ENCODE measurements around the gene KRTAP4-11.

DNA sequence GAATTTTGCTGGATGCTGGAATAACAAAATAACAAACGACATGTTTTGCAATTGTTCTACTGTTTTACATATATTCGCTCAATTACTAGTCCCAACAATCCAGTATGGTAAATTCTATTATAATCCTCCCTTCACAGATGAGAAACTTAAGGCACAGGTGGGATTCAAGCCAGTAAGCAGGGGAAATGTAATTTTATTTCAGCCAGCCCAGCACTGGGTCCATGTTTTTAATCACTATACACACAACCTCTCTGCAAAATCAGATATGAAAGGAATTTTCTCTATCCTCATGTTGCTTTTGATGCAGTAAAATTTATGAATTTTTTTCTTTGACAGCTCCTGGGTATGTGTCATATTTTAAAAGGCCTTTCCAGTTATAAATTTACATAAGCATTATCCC is 27.1 kb upstream of the KRTAP4-11 start:
- TF ChIP-seq, protein P1, sequence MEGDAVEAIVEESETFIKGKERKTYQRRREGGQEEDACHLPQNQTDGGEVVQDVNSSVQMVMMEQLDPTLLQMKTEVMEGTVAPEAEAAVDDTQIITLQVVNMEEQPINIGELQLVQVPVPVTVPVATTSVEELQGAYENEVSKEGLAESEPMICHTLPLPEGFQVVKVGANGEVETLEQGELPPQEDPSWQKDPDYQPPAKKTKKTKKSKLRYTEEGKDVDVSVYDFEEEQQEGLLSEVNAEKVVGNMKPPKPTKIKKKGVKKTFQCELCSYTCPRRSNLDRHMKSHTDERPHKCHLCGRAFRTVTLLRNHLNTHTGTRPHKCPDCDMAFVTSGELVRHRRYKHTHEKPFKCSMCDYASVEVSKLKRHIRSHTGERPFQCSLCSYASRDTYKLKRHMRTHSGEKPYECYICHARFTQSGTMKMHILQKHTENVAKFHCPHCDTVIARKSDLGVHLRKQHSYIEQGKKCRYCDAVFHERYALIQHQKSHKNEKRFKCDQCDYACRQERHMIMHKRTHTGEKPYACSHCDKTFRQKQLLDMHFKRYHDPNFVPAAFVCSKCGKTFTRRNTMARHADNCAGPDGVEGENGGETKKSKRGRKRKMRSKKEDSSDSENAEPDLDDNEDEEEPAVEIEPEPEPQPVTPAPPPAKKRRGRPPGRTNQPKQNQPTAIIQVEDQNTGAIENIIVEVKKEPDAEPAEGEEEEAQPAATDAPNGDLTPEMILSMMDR (IDR thresholded peaks at IDR 0.05) = no peak
- TF ChIP-seq ZNF423 (CRISPR knock-in tag; IDR thresholded peaks at IDR 0.05) (no peak), ZNF121 (CRISPR knock-in tag; IDR thresholded peaks at IDR 0.05) (no peak), GABPB1 (CRISPR knock-in tag; IDR thresholded peaks at IDR 0.05) (no peak), SMAD3 (CRISPR knock-in tag; IDR thresholded peaks at IDR 0.05; ENCODE audit: borderline replicate concordance) (no peak), NR1H2 (CRISPR knock-in tag; IDR thresholded peaks at IDR 0.05) (no peak), KAT7 (CRISPR knock-in tag; IDR thresholded peaks at IDR 0.05; ENCODE audit: borderline replicate concordance) (no peak), FOXK1 (CRISPR knock-in tag; IDR thresholded peaks at IDR 0.05) (no peak), CREM (CRISPR knock-in tag; IDR thresholded peaks at IDR 0.05) (no peak), NR2C2 (CRISPR knock-in tag; IDR thresholded peaks at IDR 0.05) (no peak)
- TF ChIP-seq, protein P2, sequence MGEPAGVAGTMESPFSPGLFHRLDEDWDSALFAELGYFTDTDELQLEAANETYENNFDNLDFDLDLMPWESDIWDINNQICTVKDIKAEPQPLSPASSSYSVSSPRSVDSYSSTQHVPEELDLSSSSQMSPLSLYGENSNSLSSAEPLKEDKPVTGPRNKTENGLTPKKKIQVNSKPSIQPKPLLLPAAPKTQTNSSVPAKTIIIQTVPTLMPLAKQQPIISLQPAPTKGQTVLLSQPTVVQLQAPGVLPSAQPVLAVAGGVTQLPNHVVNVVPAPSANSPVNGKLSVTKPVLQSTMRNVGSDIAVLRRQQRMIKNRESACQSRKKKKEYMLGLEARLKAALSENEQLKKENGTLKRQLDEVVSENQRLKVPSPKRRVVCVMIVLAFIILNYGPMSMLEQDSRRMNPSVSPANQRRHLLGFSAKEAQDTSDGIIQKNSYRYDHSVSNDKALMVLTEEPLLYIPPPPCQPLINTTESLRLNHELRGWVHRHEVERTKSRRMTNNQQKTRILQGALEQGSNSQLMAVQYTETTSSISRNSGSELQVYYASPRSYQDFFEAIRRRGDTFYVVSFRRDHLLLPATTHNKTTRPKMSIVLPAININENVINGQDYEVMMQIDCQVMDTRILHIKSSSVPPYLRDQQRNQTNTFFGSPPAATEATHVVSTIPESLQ (CRISPR knock-in tag; IDR thresholded peaks at IDR 0.05) = no peak
- TF ChIP-seq, protein P3, sequence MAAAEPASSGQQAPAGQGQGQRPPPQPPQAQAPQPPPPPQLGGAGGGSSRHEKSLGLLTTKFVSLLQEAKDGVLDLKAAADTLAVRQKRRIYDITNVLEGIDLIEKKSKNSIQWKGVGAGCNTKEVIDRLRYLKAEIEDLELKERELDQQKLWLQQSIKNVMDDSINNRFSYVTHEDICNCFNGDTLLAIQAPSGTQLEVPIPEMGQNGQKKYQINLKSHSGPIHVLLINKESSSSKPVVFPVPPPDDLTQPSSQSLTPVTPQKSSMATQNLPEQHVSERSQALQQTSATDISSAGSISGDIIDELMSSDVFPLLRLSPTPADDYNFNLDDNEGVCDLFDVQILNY (CRISPR knock-in tag; IDR thresholded peaks at IDR 0.05) = no peak
- TF ChIP-seq, protein P4, sequence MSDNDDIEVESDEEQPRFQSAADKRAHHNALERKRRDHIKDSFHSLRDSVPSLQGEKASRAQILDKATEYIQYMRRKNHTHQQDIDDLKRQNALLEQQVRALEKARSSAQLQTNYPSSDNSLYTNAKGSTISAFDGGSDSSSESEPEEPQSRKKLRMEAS (CRISPR knock-in tag; IDR thresholded peaks at IDR 0.05) = no peak
- TF ChIP-seq, protein P5, sequence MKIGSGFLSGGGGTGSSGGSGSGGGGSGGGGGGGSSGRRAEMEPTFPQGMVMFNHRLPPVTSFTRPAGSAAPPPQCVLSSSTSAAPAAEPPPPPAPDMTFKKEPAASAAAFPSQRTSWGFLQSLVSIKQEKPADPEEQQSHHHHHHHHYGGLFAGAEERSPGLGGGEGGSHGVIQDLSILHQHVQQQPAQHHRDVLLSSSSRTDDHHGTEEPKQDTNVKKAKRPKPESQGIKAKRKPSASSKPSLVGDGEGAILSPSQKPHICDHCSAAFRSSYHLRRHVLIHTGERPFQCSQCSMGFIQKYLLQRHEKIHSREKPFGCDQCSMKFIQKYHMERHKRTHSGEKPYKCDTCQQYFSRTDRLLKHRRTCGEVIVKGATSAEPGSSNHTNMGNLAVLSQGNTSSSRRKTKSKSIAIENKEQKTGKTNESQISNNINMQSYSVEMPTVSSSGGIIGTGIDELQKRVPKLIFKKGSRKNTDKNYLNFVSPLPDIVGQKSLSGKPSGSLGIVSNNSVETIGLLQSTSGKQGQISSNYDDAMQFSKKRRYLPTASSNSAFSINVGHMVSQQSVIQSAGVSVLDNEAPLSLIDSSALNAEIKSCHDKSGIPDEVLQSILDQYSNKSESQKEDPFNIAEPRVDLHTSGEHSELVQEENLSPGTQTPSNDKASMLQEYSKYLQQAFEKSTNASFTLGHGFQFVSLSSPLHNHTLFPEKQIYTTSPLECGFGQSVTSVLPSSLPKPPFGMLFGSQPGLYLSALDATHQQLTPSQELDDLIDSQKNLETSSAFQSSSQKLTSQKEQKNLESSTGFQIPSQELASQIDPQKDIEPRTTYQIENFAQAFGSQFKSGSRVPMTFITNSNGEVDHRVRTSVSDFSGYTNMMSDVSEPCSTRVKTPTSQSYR (CRISPR knock-in tag; IDR thresholded peaks at IDR 0.05) = no peak

Data from WTC11 (cell line).